ENCODE measurements around the gene ZNF431.
"Not testable (repeated sequence)": the region's sequence is repeated elsewhere in the genome, so short reads cannot be mapped to it uniquely, and the experiment has no call there.

The ZNF431 gene

GRCh38 chr19:21147540-21147939, 5.7 kb downstream of the ZNF431 start:
- no peak for FAIRE-seq

DNA sequence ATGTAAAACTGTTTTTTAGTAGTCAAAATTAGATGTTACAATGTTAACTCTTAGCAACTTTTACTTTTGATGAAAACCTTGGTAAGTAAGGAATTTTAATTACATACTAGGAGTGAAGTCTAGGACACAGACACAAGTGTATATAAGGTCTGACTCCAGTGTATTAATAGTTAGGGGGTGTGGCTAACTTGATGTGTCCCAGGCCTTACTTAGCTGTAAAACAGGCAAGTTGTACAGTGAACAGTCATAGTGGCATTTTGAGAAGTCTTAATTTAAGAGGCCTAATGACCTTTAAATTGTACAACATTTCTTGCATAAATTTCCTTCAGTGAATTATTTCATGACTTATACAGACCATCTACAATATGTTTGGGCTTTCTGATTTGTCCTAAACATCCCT, 6.8 kb downstream of the ZNF431 start:
- no peak for FAIRE-seq

DNA sequence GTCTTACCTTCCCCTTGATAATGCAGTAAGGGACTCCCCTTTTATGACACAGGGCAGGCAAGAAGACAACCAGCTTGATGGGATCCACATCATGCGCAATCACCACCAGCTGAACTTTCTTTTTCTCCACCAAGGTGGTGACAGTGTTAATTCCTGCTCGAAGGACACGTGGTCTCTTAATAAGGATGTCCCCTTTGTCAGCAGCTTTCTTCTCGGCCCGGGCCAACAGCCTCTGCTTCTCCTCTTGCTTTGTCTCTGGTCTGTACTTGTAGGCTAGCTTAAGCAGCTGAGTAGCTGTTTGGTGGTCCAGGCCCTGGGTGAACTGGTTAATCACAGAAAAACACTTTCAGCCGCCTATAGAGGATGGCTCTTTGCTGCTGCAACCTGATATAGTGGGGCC, 8.0 kb downstream of the ZNF431 start:
- FAIRE-seq = no peak

GRCh38 chr19:21151460-21151859, 9.6 kb downstream of the ZNF431 start:
- no peak for FAIRE-seq

DNA sequence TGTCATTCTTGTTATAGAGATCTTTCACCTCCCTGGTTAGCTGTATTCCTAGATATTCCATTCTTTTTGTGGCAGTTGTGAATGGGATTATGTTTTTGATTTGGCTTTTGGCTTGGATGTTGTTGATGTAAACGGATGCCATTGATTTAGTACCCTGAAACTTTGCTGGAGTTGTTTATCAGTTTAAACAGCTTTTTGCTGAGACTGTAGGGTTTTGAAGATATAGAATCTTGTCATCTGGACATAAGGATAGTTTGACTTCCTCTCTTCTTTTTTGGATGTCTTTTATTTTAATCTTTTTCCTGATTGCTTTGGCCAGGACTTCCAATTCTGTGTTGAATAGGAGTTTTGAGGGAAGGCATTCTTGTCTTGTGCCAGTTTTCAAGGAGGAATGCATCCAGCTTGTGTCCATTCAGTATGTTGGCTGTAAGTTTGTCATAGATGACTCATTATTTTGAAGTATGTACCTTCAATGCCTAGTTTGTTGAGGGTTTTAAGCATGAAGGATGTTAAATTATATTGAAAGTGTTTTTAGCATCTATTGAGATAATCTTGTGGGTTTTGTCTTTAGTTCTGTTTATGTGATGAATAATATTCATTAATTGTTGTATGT, 16.8 kb downstream of the ZNF431 start:
- no peak for FAIRE-seq

DNA sequence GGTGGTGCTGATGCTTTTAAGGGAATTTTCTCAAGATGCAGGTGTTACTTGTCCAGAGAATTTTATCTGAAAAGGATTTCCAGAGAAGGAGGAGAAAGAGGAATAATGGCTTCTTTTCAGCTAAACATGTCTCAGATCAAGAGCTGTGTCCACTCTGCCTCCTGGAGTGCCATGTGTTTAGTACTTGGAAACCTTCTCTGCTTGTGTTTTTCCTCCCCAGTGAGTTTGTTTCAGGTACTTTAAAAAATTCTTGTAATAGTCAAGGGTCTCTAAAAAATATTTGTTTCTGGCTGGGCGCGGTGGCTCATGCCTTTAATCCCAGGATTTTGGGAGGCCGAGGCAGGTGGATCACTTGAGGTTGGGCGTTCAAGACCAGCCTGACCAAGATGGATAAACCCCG, 22.7 kb downstream of the ZNF431 start:
- no peak for FAIRE-seq

GRCh38 chr19:21166436-21166835, 24.6 kb downstream of the ZNF431 start:
- FAIRE-seq = no peak

DNA sequence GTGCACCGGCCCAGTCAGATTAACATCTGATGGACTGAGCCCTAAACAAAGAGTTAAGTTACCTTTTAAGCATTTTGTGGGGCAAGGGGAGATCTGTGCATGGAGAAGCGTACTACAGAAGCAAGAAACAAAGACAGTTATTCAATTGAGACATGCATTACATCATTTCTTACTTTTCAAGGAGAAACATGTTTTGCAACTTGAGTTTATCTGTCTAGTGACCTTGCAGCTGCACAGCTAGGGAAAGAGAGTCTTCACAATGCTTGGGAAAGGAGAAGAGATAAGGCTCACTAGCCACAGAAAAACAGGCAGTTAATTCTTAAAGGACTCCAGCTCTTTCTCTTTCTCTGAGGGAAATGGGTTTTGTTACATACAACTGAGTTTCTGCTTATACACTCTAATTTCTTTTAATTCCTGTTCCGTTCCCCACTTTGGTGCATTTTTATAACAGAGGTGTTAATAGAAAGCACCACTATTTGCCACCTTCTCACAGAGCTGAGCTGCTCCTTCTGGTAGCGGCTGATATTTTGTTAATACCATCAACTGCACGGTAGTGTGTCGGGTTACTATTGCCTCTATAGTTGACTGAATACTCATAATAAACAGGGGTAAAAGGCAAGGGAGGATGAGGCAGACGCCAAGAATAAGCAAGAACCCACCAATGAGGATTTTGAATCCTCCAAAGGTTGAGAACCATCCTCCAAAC, 55.9 kb downstream of the ZNF431 start:
- no peak for FAIRE-seq

GRCh38 chr19:21202865-21203494, 61.1 kb downstream of the ZNF431 start:
- no peak for FAIRE-seq

GRCh38 chr19:21210037-21210621, 68.3 kb downstream of the ZNF431 start:
- no peak for FAIRE-seq

- no peak for FAIRE-seq
Measured at GRCh38 chr19:21221693-21222092, 79.9 kb downstream of the ZNF431 start.

- FAIRE-seq = not testable (repeated sequence)
Measured at GRCh38 chr19:21229938-21230337, 88.1 kb downstream of the ZNF431 start.

DNA sequence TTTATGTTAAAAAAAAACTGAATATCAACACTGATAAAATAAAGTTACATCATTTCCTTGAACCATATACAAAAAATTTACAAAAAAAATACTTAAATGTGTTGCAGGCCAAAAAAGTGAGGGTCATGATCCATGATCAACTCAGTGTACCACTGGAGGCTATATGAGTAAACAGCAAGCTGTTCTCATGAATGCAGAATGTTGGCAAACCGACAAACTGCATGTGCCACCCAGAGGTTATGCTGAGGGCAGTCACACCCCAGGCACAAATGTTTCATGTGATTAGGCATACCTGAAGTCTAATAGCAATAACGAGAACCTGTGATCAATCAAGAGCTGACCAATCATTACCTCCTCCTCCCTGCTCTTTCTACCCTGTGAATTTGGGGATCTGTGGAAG, 91.9 kb downstream of the ZNF431 start:
- no peak for FAIRE-seq

DNA sequence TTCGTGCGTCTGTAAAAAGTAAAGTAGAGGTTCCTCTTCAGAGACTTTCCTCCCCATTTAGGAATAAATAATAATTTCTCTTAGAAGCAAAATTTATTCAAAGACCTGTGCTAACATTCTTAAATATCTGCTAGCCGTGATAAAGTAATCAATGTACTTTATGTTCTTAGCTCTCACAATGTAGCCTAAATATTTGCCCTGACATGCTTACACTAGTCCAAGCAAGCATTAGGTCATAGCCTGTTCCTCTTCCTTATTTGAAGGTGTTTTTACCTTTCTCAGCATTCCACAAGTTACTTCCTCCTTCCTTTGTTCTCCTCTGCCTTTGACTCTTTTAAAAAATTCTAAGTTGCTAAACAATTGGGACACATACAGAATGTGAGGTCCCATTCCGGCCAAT, 94.9 kb downstream of the ZNF431 start:
- not testable (repeated sequence) for FAIRE-seq

GRCh38 chr19:21238670-21239069, 96.8 kb downstream of the ZNF431 start:
- FAIRE-seq = no peak

Data from endometrium (tissue), 2 donors.